Coronary artery (tissue), 2 donors: Measurements from ENCODE around the gene BRD7.

Experiments
- DNase-seq: peaks from one replicate; pipeline ENCODE4 v3.0.0-alpha.2; 2017; ENCODE audit warnings: low spot score
- H3K27ac ChIP-seq, 2 donors: fragments of 200-600 bp; sonication (generic); one replicate each; pipeline ENCODE4 v1.5.1; 2016 to 2019
- H3K4me3 ChIP-seq: fragments of 200-600 bp; sonication (generic); 2 replicates; pipeline ENCODE4 v1.5.1; 2016; ENCODE audit warnings: mild to moderate bottlenecking, moderate library complexity
- CTCF ChIP-seq: fragments of 200-600 bp; sonication (generic); IDR thresholded peaks from one replicate; pipeline ENCODE4 v1.5.1; 2019; ENCODE audit warnings: antibody characterized with exemption

Gene BRD7

DNA sequence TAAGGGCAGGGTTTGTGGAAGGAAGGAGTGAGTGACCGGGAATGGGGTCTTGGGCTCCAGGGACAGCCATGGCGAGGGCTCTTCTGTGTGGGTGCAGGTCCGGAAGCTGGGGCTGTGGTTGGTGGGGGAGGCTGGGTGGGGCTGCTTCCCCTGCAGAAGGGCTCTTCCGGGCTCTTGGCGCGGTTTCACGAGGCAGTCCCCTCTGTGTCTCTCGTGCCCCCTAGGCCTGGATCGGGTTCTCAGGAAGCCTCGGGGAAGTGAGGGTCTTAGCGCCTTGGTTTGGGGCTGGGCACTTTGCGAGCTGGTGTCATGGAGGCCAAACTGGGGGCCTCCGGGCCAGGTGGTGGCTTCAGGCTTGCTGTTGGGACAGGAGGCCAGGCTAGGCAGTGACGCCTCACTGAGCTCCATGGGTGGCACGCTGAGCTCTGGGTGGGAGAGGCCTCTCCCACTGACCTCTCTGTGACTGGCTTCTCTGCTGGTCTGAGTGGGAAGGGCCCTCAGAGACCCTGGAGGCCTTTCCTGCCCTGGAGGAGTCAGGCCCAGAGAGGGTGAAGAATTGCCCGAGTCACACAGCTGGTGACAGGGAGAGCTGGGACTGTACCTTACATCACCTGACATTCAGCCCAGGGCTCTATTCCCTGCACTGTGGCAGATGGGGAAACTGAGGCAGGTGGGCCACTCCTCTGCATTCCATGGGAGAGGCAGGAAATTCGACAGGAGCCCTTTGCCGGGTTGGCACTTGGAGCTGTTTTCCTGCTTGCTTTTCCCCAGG lies 94.3 kb downstream of the BRD7 start:
- no peak for TF ChIP-seq CTCF
- DNase-seq, result no peak
- Histone ChIP-seq H3K27ac (peak overlapping the region; percentile 27 to 81), H3K4me3 (peak overlapping the region; percentile 57)

GRCh38 chr16:50273888-50274325 lies 94.9 kb downstream of the BRD7 start:
- no peak for TF ChIP-seq CTCF
- DNase-seq, result no peak
- Histone ChIP-seq H3K27ac (peak overlapping the region; percentile 27 to 81), H3K4me3 (peak overlapping the region; percentile 57)

GRCh38 chr16:50273382-50273690 lies 95.5 kb downstream of the BRD7 start:
- peak overlapping the region; percentile 57 for H3K4me3 ChIP-seq
- no peak for TF ChIP-seq CTCF
- no peak overlapping the region for H3K27ac ChIP-seq
- no peak for DNase-seq

GRCh38 chr16:50272687-50273381 lies 96.0 kb downstream of the BRD7 start:
- DNase-seq, result no peak
- Histone ChIP-seq H3K27ac (no peak overlapping the region), H3K4me3 (no peak overlapping the region)
- TF ChIP-seq CTCF, result no peak

DNA sequence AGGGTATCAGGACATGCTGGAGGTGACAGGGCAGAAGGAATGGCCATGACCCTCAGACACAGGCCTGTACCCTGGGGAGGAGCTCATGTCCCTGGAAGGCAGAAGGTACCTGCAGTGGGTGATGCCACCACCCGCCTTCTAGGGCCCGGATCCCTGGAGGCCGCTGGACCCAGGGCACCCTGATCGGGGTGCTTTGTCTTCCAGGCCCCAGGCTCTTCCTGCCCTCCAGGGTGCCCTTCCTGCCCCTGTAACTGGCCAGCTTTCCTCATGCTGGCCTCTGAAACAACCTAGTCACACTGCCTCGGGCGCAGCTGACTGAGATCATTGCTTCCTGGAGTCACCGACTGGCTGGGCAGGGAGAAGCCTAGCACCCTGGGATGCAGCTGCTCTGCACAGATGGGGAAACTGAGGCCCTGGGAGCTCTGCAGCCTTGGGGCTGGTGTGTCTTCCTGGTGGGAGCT lies 96.6 kb downstream of the BRD7 start:
- H3K4me3 ChIP-seq, result no peak overlapping the region
- no peak for DNase-seq
- no peak for TF ChIP-seq CTCF
- H3K27ac ChIP-seq, result peak overlapping the region in 1 of 2 donors; percentile 2

- no peak for TF ChIP-seq CTCF
- H3K4me3 ChIP-seq, result no peak overlapping the region
- no peak for DNase-seq
- H3K27ac ChIP-seq, result no peak overlapping the region
Measured at GRCh38 chr16:50271148-50272041, 97.4 kb downstream of the BRD7 start.
